ENCODE results near the gene SENP1. TPM values are rescaled to one million over a fixed set of nuclear protein-coding genes. Genes with fewer than 3 reads are reported as not detected.

The SENP1 gene
- 10 to 100 TPM; 44.4 to 61.8 TPM for total RNA-seq

- H3K27ac Mint-ChIP-seq: peak within 1 kb of the TSS; percentile 98
- H3K4me3 Mint-ChIP-seq: peak within 1 kb of the TSS; percentile 95
- no peaks in the 10 kb centered on the region for H3K27me3 Mint-ChIP-seq
- peak; percentile 87 for ATAC-seq
- peak; percentile 94 for DNase-seq
- peaks cover 6% of the 10 kb centered on the region for H3K36me3 Mint-ChIP-seq (ENCODE audit: low read depth)
- POLR2A ChIA-PET: interaction anchor here (0.7 to 1.0 kb wide), 2 partner anchors 51 to 165 kb away, joined by 3 to 8 read pairs; partner anchors contain the start of gene ASB8
- CTCF ChIA-PET: interaction anchor here (0.6 to 3.3 kb wide), 9 partner anchors 8 to 220 kb away, joined by 3 to 12 read pairs (median 3); partner anchors contain the start of genes ASB8 and PFKM
- peaks cover 46% of the 10 kb centered on the region for H3K4me1 Mint-ChIP-seq
- intact Hi-C loops (cut with DNase I, micrococcal nuclease): loop anchor here (1.0 to 5.0 kb wide), 7 partner anchors 13 to 1889 kb away; partner anchors contain the start of genes ASB8 (in 2 of the 2), PFKM (in 2 of the 2), CCNT1 (in 1 of the 2) and RPAP3 (in 1 of the 2)
- H3K9me3 Mint-ChIP-seq (ENCODE audit: low read depth): no peaks in the 10 kb centered on the region
Observed at GRCh38 chr12:48105867-48106680, at the start of gene SENP1. Gene SENP1, minus strand, starts transcription at chr12:48106079. Its CDS starts 4,607 bp downstream, at chr12:48101472.

- peak; percentile 37 for ATAC-seq
- intact Hi-C loops (cut with DNase I, micrococcal nuclease): no loop called here
- no peak for DNase-seq
- H3K9me3 Mint-ChIP-seq (ENCODE audit: low read depth): no peaks in the 10 kb centered on the region
- peaks cover 25% of the 10 kb centered on the region for H3K4me1 Mint-ChIP-seq
- peaks cover 29% of the 10 kb centered on the region for H3K36me3 Mint-ChIP-seq (ENCODE audit: low read depth)
- no peaks in the 10 kb centered on the region for H3K27me3 Mint-ChIP-seq
- no peak overlapping the region for H3K4me3 Mint-ChIP-seq
- ChIA-PET POLR2A (interaction anchor here (0.7 kb wide), 1 partner anchor 12 kb away, joined by 3 read pairs; no protein-coding TSS in a partner anchor), CTCF (interaction anchor here (0.5 to 1.7 kb wide), 5 partner anchors 9 to 51 kb away, joined by 3 read pairs; no protein-coding TSS in a partner anchor)
- no peak overlapping the region for H3K27ac Mint-ChIP-seq
Observed at GRCh38 chr12:48151103-48151771, 45.4 kb upstream of the SENP1 start.

GRCh38 chr12:48145981-48146380 is 40.1 kb upstream of the SENP1 start:
- H3K27me3 Mint-ChIP-seq: no peaks in the 10 kb centered on the region
- peaks cover 1% of the 10 kb centered on the region for H3K4me1 Mint-ChIP-seq
- DNase-seq (no peak), ATAC-seq (no peak)
- H3K4me3 Mint-ChIP-seq: no peak overlapping the region
- H3K27ac Mint-ChIP-seq: no peak overlapping the region
- ChIA-PET CTCF (interaction anchor here (1.2 to 1.6 kb wide), 3 partner anchors 18 to 58 kb away, joined by 3 to 5 read pairs (median 3); no protein-coding TSS in a partner anchor), POLR2A (no interaction called here)
- peaks cover 52% of the 10 kb centered on the region for H3K36me3 Mint-ChIP-seq (ENCODE audit: low read depth)
- intact Hi-C loops (cut with DNase I, micrococcal nuclease): no loop called here
- H3K9me3 Mint-ChIP-seq (ENCODE audit: low read depth): no peaks in the 10 kb centered on the region

GRCh38 chr12:48143898-48144297 is 38.0 kb upstream of the SENP1 start:
- intact Hi-C loops (cut with DNase I, micrococcal nuclease): no loop called here
- Mint-ChIP-seq H3K4me1 (no peaks in the 10 kb centered on the region), H3K27ac (no peak overlapping the region), H3K4me3 (no peak overlapping the region), H3K36me3 (ENCODE audit: low read depth) (peaks cover 53% of the 10 kb centered on the region), H3K27me3 (no peaks in the 10 kb centered on the region), H3K9me3 (ENCODE audit: low read depth) (no peaks in the 10 kb centered on the region)
- ATAC-seq (no peak), DNase-seq (no peak)
- ChIA-PET POLR2A (no interaction called here), CTCF (no interaction called here)

GRCh38 chr12:48142818-48143674 is 37.2 kb upstream of the SENP1 start:
- Mint-ChIP-seq H3K36me3 (ENCODE audit: low read depth) (peaks cover 50% of the 10 kb centered on the region), H3K27ac (no peak overlapping the region), H3K9me3 (ENCODE audit: low read depth) (no peaks in the 10 kb centered on the region), H3K4me1 (no peaks in the 10 kb centered on the region), H3K4me3 (no peak overlapping the region), H3K27me3 (no peaks in the 10 kb centered on the region)
- DNase-seq (no peak), ATAC-seq (no peak)
- intact Hi-C loops (cut with DNase I, micrococcal nuclease): no loop called here
- POLR2A ChIA-PET: no interaction called here
- CTCF ChIA-PET: interaction anchor here (0.5 to 1.5 kb wide), 2 partner anchors 23 to 88 kb away, joined by 3 to 4 read pairs; no protein-coding TSS in a partner anchor

GRCh38 chr12:48135027-48135426 is 29.1 kb upstream of the SENP1 start:
- ChIA-PET POLR2A (no interaction called here), CTCF (no interaction called here)
- H3K36me3 Mint-ChIP-seq (ENCODE audit: low read depth): peaks cover 35% of the 10 kb centered on the region
- no peaks in the 10 kb centered on the region for H3K27me3 Mint-ChIP-seq
- H3K9me3 Mint-ChIP-seq (ENCODE audit: low read depth): no peaks in the 10 kb centered on the region
- no peak overlapping the region for H3K27ac Mint-ChIP-seq
- no peaks in the 10 kb centered on the region for H3K4me1 Mint-ChIP-seq
- intact Hi-C loops (cut with DNase I, micrococcal nuclease): no loop called here
- no peak overlapping the region for H3K4me3 Mint-ChIP-seq
- ATAC-seq (no peak), DNase-seq (no peak)

DNA sequence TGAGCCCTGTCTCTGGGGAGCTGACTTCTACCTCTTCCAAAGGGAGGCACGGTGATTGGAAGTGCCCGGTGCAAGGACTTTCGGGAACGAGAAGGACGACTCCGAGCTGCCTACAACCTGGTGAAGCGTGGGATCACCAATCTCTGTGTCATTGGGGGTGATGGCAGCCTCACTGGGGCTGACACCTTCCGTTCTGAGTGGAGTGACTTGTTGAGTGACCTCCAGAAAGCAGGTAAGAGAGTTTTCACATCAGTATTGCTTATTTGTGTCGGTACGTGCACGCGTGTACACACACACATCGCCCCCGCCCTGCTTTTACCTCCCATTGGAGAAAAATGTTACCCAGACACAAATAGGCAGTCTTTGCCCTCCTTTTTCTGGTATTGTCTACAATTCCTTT is 26.9 kb upstream of the SENP1 start:
- intact Hi-C loops (cut with DNase I, micrococcal nuclease): no loop called here
- no peak for DNase-seq

GRCh38 chr12:48131517-48131916 is 25.6 kb upstream of the SENP1 start:
- H3K9me3 Mint-ChIP-seq (ENCODE audit: low read depth): no peaks in the 10 kb centered on the region
- peaks cover 41% of the 10 kb centered on the region for H3K36me3 Mint-ChIP-seq (ENCODE audit: low read depth)
- ChIA-PET POLR2A (no interaction called here), CTCF (no interaction called here)
- no peak overlapping the region for H3K27ac Mint-ChIP-seq
- no peak overlapping the region for H3K4me3 Mint-ChIP-seq
- DNase-seq (no peak), ATAC-seq (no peak)
- intact Hi-C loops (cut with DNase I, micrococcal nuclease): no loop called here
- H3K4me1 Mint-ChIP-seq: no peaks in the 10 kb centered on the region
- no peaks in the 10 kb centered on the region for H3K27me3 Mint-ChIP-seq

More for the DNA sequence above, 26.9 kb upstream of the SENP1 start:
- POLR2A ChIA-PET: no interaction called here
- Mint-ChIP-seq H3K36me3 (ENCODE audit: low read depth) (peaks cover 33% of the 10 kb centered on the region), H3K4me3 (no peak overlapping the region), H3K9me3 (ENCODE audit: low read depth) (no peaks in the 10 kb centered on the region), H3K4me1 (no peaks in the 10 kb centered on the region), H3K27me3 (no peaks in the 10 kb centered on the region), H3K27ac (no peak overlapping the region)
- CTCF ChIA-PET: no interaction called here
- ATAC-seq: no peak

DNA sequence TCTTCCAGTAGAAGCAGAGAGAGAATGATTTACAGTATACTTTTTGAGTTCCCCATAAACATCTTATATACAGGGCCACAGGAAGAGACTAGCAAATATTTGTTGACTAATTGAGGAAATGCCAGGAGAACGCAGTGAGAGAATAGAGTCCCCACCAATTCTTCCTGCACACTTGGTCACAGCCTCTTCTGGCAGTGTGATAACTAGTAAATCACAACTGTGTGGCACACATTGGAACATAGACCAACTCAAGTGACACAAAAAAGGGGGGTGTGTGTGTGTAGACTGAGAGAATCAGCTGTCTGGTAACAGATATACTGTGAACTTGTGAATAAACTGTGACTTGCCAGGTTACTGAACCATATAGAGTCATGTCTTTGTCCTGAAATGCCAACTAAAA is 23.5 kb upstream of the SENP1 start:
- no peak overlapping the region for H3K4me3 Mint-ChIP-seq
- H3K36me3 Mint-ChIP-seq (ENCODE audit: low read depth): peaks cover 38% of the 10 kb centered on the region
- H3K9me3 Mint-ChIP-seq (ENCODE audit: low read depth): no peaks in the 10 kb centered on the region
- H3K27me3 Mint-ChIP-seq: no peaks in the 10 kb centered on the region
- no peaks in the 10 kb centered on the region for H3K4me1 Mint-ChIP-seq
- no peak for DNase-seq
- no peak overlapping the region for H3K27ac Mint-ChIP-seq
- ChIA-PET POLR2A (no interaction called here), CTCF (interaction anchor here (0.6 to 0.9 kb wide), 2 partner anchors 216 to 586 kb away, joined by 3 read pairs; no protein-coding TSS in a partner anchor)
- no peak for ATAC-seq
- intact Hi-C loops (cut with DNase I, micrococcal nuclease): no loop called here

DNA sequence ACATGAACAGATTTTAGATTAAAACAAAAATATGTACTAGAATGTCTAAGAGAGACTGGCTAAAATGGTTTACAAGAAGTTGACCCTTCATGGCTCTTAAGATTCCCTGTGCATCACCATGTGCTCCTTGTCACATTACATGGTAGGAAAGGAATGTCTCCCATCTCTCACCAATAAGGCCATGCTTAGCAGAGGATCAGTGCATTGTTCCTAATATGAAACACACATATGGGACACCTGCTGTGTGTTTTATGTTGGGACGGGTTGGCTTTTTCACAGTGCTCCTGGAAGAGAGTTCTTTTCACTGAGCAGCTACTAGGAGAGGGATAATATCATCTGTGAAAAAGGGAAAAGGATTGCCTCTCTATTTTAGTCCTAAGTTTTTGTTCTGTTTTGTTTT is 22.9 kb upstream of the SENP1 start:
- intact Hi-C loops (cut with DNase I, micrococcal nuclease): no loop called here
- Mint-ChIP-seq H3K4me1 (no peaks in the 10 kb centered on the region), H3K36me3 (ENCODE audit: low read depth) (peaks cover 39% of the 10 kb centered on the region), H3K27ac (no peak overlapping the region), H3K4me3 (no peak overlapping the region), H3K27me3 (no peaks in the 10 kb centered on the region), H3K9me3 (ENCODE audit: low read depth) (no peaks in the 10 kb centered on the region)
- DNase-seq (no peak), ATAC-seq (no peak)
- CTCF ChIA-PET: interaction anchor here (0.6 kb wide), 1 partner anchor 215 kb away, joined by 3 read pairs; no protein-coding TSS in a partner anchor
- POLR2A ChIA-PET: no interaction called here
